Prostate gland (tissue), 2 donors: ENCODE measurements around the gene SIPA1L3.

ENCODE experiments used
- CTCF ChIP-seq, 4 experiments: fragments of 200-600 bp in 2 of 4; fragments of 450-650 bp in 2 of 4; sonication (generic) in 2 of 4; IDR thresholded peaks; 1 replicate in 3 of 4; 2 replicates in 1 of 4; pipeline ENCODE4 v1.5.1; 2016 to 2019; ENCODE audit warnings: antibody characterized with exemption in 4 of 4, mild to moderate bottlenecking in 2 of 4, moderate library complexity in 2 of 4
- POLR2A ChIP-seq: fragments of 450-650 bp; IDR thresholded peaks from one replicate; pipeline ENCODE4 v1.6.1; 2016; ENCODE audit warnings: antibody characterized with exemption, mild to moderate bottlenecking
- POLR2AphosphoS5 ChIP-seq: sonication (generic); formaldehyde crosslinking; IDR thresholded peaks from one replicate; pipeline ENCODE4 v1.6.1; 2017; ENCODE audit warnings: antibody characterized with exemption

DNA sequence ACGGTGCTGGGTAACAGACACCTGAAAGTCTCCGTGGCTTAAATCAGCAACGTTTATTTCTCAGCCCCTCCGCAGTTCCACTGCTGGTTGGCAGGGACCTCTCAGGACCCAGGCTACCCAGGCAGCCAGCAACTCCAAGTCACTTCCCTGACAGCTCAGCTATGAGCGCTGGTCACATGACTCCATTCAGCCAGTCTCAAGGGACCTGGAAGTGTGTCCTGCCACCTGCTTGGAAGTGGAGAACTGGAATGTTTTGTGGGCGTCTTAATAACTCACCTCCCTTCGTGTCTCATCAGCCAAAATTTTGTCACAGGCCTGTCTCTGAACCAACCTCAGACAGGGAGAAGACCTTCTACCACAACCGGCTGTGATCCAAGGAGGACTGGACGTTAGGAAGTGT is 244.2 kb downstream of the SIPA1L3 start:
- TF ChIP-seq CTCF (IDR thresholded peaks at IDR 0.05) (no peak), POLR2A (no peak), POLR2AphosphoS5 (no peak)
